ENCODE results near the gene UBE2L6.

The UBE2L6 gene

GRCh38 chr11:57586711-57587245, 19.3 kb upstream of the UBE2L6 start:
- TF ChIP-seq POLR2AphosphoS5 (IDR thresholded peaks at IDR 0.05; ENCODE audit: low read depth, low read length), result no peak
- no peak for TF ChIP-seq FOXP2 (optimal IDR thresholded peaks at IDR 0.05; ENCODE audit: borderline replicate concordance, extremely low read depth, extremely low read length, insufficient read depth)
- no peak for TF ChIP-seq TAF1 (IDR thresholded peaks at IDR 0.05; ENCODE audit: borderline replicate concordance, insufficient read depth, low read length)
- TF ChIP-seq, protein P1, sequence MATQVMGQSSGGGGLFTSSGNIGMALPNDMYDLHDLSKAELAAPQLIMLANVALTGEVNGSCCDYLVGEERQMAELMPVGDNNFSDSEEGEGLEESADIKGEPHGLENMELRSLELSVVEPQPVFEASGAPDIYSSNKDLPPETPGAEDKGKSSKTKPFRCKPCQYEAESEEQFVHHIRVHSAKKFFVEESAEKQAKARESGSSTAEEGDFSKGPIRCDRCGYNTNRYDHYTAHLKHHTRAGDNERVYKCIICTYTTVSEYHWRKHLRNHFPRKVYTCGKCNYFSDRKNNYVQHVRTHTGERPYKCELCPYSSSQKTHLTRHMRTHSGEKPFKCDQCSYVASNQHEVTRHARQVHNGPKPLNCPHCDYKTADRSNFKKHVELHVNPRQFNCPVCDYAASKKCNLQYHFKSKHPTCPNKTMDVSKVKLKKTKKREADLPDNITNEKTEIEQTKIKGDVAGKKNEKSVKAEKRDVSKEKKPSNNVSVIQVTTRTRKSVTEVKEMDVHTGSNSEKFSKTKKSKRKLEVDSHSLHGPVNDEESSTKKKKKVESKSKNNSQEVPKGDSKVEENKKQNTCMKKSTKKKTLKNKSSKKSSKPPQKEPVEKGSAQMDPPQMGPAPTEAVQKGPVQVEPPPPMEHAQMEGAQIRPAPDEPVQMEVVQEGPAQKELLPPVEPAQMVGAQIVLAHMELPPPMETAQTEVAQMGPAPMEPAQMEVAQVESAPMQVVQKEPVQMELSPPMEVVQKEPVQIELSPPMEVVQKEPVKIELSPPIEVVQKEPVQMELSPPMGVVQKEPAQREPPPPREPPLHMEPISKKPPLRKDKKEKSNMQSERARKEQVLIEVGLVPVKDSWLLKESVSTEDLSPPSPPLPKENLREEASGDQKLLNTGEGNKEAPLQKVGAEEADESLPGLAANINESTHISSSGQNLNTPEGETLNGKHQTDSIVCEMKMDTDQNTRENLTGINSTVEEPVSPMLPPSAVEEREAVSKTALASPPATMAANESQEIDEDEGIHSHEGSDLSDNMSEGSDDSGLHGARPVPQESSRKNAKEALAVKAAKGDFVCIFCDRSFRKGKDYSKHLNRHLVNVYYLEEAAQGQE (IDR thresholded peaks at IDR 0.05; ENCODE audit: insufficient read depth in 1 of 2, low read depth in 2 of 2, low read length in 2 of 2), result no peak

GRCh38 chr11:57585301-57585700, 17.8 kb upstream of the UBE2L6 start:
- TF ChIP-seq SIN3A (IDR thresholded peaks at IDR 0.05; ENCODE audit: borderline replicate concordance, insufficient read depth, low read length), result no peak
- TF ChIP-seq TAF1 (IDR thresholded peaks at IDR 0.05; ENCODE audit: borderline replicate concordance, insufficient read depth, low read length), result no peak
- no peak for TF ChIP-seq POLR2AphosphoS5 (IDR thresholded peaks at IDR 0.05; ENCODE audit: low read depth, low read length)
- TF ChIP-seq, protein P1 (IDR thresholded peaks at IDR 0.05; ENCODE audit: insufficient read depth in 1 of 2, low read depth in 2 of 2, low read length in 2 of 2), result no peak
- TF ChIP-seq FOXP2 (optimal IDR thresholded peaks at IDR 0.05; ENCODE audit: borderline replicate concordance, extremely low read depth, extremely low read length, insufficient read depth), result no peak

DNA sequence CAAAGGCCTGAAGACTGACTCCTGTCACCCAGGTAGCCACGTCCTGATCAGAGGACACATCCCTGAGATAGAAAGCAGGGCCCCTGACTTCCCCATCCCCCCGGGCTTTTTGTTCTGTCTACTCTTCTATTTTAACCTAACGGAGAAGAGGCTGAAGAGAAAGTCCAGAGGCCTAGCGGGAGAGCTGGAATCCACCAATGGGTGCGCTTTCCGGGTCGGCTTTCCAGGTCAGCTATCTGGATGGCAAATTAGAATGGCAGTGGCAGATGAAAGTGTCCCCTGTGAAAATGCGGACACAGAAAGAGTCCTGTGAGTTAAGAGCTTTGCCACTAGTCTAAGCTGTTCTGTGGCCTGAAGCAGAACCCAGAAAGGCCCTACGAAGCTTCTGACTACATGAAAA, 16.9 kb upstream of the UBE2L6 start:
- no peak for TF ChIP-seq POLR2AphosphoS5 (IDR thresholded peaks at IDR 0.05; ENCODE audit: low read depth, low read length)
- TF ChIP-seq FOXP2 (optimal IDR thresholded peaks at IDR 0.05; ENCODE audit: borderline replicate concordance, extremely low read depth, extremely low read length, insufficient read depth), result no peak
- no peak for TF ChIP-seq TAF1 (IDR thresholded peaks at IDR 0.05; ENCODE audit: borderline replicate concordance, insufficient read depth, low read length)
- TF ChIP-seq SIN3A (IDR thresholded peaks at IDR 0.05; ENCODE audit: borderline replicate concordance, insufficient read depth, low read length), result no peak
- TF ChIP-seq, protein P1 (IDR thresholded peaks at IDR 0.05; ENCODE audit: insufficient read depth in 1 of 2, low read depth in 2 of 2, low read length in 2 of 2), result no peak

DNA sequence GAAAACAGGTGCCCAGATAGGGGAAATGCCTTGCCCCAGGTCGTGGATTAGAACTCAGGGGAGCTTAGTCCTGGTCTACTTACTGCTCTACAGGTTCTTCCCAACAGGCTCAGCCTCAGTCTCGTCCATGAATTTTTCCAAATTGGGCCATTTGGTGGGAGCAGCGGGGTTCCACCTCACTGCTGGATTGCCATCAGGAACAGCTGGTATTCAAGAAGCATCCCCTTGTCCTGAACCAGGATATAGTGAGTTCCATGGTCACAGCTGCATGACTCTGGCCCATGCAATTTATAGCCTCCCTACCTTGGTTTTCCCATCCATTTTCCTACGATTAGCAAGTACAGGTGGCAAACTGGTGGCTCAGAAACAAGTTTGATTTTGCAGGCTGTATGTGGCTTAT, 6.6 kb upstream of the UBE2L6 start:
- TF ChIP-seq FOXP2 (optimal IDR thresholded peaks at IDR 0.05; ENCODE audit: borderline replicate concordance, extremely low read depth, extremely low read length, insufficient read depth) (no peak), TAF1 (IDR thresholded peaks at IDR 0.05; ENCODE audit: borderline replicate concordance, insufficient read depth, low read length) (no peak), SIN3A (IDR thresholded peaks at IDR 0.05; ENCODE audit: borderline replicate concordance, insufficient read depth, low read length) (no peak), POLR2AphosphoS5 (IDR thresholded peaks at IDR 0.05; ENCODE audit: low read depth, low read length) (no peak)
- TF ChIP-seq, protein P1 (IDR thresholded peaks at IDR 0.05; ENCODE audit: insufficient read depth in 1 of 2, low read depth in 2 of 2, low read length in 2 of 2), result no peak

DNA sequence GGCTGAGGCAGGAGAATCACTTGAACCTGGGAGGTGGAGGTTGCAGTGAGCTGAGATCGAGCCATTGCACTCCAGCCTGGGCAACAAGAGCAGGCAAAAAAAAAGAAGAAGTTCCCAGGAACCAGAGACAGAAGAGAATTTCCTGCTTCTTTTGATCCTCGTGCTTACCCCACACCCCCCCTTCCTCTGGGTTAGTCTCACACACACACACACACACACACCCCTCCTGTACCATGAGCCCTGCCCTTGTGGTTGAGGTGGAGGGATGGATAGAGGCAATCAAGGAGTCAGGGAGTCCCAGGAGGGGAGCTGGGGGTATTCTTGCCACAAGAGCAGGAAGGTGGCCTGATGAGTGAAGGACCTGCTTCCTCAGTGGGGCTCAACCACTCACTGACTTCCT, 4.1 kb upstream of the UBE2L6 start:
- TF ChIP-seq SIN3A (IDR thresholded peaks at IDR 0.05; ENCODE audit: borderline replicate concordance, insufficient read depth, low read length) (no peak), FOXP2 (optimal IDR thresholded peaks at IDR 0.05; ENCODE audit: borderline replicate concordance, extremely low read depth, extremely low read length, insufficient read depth) (no peak), POLR2AphosphoS5 (IDR thresholded peaks at IDR 0.05; ENCODE audit: low read depth, low read length) (no peak), TAF1 (IDR thresholded peaks at IDR 0.05; ENCODE audit: borderline replicate concordance, insufficient read depth, low read length) (no peak)
- TF ChIP-seq, protein P1 (IDR thresholded peaks at IDR 0.05; ENCODE audit: insufficient read depth in 1 of 2, low read depth in 2 of 2, low read length in 2 of 2), result no peak
